B cell (primary cell): ENCODE results near the gene DRC7.

Experiments used
- EZH2 ChIP-seq: IDR thresholded peaks from 2 replicates; pipeline ENCODE4 v1.6.1; 2012; ENCODE audit warnings: borderline replicate concordance, low read depth, mild to moderate bottlenecking, moderate library complexity, low read length; ENCODE audit not compliant: insufficient read depth, poor library complexity, severe bottlenecking
- TF ChIP-seq, protein P1 (sequence below): fragments of 200-600 bp; IDR thresholded peaks from one replicate; pipeline ENCODE4 v1.8.0; 2022; ENCODE audit warnings: antibody characterized with exemption, mild to moderate bottlenecking

DNA sequence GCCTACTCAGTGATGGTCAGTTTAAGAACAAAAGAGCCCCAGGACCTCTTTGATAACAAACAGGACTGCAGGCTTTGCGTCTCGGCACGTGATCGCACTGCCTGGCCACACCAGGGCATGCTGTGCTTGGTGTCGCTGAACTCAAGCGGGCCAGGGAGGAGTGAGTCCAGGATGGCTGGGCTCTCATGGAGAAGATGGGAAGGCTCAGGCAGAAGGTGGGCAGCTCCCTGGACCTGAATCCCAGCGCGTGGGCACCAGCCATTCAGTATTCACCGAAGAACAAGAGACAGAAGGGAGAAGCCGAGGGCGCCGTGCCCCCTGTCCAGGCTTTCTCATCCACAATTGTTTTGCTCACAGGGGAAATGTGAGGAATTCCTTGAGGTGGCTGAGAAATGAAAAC, 52.9 kb downstream of the DRC7 start:
- TF ChIP-seq, protein P1, sequence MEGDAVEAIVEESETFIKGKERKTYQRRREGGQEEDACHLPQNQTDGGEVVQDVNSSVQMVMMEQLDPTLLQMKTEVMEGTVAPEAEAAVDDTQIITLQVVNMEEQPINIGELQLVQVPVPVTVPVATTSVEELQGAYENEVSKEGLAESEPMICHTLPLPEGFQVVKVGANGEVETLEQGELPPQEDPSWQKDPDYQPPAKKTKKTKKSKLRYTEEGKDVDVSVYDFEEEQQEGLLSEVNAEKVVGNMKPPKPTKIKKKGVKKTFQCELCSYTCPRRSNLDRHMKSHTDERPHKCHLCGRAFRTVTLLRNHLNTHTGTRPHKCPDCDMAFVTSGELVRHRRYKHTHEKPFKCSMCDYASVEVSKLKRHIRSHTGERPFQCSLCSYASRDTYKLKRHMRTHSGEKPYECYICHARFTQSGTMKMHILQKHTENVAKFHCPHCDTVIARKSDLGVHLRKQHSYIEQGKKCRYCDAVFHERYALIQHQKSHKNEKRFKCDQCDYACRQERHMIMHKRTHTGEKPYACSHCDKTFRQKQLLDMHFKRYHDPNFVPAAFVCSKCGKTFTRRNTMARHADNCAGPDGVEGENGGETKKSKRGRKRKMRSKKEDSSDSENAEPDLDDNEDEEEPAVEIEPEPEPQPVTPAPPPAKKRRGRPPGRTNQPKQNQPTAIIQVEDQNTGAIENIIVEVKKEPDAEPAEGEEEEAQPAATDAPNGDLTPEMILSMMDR: no peak
- no peak for TF ChIP-seq EZH2
